Brain pericyte (primary cell): ENCODE data around the gene ATXN7L3B.

Experiments used
- DNase-seq: peaks from one replicate; pipeline ENCODE4 v3.0.0-alpha.2; 2012; ENCODE audit warnings: low read depth, low spot score

Gene ATXN7L3B

DNA sequence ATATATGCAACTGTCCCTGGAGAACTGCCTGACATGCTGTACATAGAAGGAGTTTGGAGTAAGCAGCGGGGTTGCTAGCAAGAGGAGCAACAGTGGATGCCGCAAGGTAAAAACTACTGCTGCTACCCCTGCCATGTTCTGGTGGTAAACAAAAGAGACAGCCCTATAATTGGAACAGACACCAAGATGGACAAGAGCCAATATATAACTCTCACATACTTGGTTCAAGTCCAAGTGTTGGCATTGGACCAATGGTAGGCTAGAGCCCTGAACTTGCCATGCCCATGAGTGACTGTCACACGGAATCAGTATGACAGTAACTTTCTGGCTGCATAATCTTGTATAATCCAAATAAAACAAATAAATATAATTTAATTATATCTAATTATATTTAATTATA is 13.7 kb downstream of the ATXN7L3B start:
- no peak for DNase-seq

DNA sequence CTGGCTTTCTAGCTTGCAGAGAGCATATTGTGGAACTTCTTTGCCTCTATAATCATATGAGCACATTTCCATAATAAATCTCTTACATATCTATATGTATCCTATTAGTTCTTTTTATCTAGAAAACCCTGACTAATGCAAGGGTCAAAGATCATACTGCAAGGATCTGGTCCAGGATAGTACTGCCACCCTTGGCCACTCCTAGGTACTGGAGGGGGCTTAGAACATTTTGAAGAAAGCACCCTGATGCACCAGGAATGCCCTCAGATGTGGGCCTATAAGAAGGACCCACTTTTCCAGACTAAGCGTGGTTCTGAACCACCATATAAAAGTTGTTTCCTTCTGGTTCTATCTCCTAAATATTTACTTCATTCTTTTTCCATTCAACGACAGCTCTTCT is 14.6 kb downstream of the ATXN7L3B start:
- DNase-seq: no peak

DNA sequence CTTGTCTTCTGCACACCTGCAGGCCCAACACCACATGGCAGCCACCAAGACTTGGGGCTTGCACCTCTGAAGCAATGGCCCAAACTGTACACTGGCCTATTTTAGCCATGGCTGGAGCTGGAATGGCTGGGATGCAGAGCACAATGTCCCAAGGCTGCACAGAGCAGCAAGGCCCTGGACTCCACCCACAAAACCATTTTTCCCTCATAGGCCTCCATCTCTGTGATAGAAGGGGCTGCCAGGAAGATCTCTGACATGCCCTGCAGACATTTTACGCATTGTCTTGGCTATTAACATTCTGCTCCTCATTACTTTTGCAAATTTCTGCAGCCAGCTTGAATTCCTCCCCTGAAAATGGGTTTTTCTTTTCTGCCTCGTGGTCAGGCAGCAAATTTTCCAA is 22.1 kb downstream of the ATXN7L3B start:
- DNase-seq: no peak

DNA sequence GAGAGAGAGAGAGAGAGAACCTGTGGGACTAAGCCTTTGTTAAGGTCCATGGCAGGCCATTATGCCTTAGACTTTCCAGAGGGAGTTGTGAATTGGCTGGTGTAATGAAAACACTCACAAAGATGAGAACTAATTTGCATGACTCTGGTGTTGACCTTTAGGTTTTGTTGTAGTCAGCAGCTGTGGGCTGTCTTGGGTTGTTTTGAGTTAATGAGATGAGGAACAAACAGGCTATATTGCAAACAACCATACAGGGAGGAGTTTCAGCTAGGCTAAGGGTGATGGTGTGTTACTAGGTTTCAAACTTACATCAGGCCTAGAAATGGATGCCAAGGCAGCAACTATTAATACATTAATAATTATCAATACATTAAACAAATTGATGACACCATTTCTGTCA is 26.3 kb downstream of the ATXN7L3B start:
- no peak for DNase-seq

DNA sequence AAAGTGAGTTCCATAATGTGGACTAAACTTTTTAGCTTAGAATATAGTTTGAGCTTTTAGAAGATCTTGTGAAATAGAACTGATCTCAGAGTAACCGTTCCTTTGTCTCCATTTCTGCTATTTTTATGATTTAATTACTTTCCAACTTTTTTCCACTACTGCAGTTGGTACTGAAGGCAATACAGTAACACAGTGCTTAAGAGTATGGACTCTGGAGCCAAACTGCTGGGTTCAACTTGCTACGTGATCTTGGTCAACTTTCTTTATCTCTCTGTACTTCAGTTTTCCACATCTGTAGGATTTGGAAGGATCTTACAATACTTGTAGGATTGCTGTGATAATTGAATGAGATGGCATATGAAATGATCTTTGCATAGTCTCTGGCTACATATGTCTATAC is 40.9 kb downstream of the ATXN7L3B start:
- no peak for DNase-seq

DNA sequence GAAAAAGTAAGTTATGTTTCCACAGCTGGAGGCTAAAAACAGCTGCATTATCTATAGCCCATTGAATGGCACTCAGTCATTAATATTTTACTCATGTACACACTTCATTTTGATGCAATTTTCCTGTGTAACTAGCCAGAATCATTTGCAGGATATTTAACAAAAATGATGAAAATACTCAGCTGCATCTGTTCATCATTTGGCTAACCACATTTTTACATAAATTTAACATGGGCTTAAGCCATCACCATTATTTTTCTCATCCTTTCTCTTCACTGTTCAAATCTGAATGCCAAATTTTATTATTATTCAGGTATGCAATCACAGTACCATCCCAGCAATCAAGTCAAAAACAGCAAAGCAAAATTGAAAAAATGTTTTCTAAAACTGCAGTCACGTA is 41.8 kb downstream of the ATXN7L3B start:
- no peak for DNase-seq

DNA sequence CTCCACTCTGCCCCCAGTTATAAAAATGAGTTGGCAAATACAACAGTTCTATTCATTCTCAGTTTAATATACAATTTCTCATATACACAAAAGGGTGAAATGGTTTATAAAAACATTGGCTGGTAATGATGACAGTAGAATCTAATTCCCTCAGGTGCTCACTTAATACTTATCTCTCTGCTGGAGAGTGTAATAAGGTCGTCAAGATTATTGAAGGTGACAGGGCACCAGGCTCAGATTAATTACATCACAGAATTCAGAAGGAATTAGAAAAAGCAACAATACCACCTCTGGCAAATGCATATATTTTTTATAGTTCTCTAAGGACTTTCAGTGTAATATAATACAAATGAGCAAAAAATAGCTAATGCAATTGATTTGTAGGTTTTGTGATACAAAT is 42.3 kb downstream of the ATXN7L3B start:
- no peak for DNase-seq

DNA sequence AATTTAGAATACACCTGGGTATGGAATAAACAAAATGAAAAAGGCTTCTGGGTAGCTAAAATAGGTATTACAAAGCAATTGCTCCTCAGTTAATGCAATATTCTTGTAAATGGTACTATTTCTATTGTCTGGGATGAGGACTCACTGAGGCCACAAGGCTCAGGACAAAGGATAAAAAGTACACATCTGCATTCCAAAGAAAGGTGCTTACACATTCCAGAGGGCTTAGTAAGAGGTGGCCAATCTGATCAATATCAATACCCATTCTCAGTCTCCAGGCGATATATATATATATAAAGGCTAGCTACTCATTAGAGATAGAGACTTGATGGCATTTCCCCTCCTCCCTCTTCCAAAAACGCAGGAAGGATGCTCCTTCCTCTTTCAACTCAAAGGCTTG is 43.8 kb downstream of the ATXN7L3B start:
- no peak for DNase-seq

DNA sequence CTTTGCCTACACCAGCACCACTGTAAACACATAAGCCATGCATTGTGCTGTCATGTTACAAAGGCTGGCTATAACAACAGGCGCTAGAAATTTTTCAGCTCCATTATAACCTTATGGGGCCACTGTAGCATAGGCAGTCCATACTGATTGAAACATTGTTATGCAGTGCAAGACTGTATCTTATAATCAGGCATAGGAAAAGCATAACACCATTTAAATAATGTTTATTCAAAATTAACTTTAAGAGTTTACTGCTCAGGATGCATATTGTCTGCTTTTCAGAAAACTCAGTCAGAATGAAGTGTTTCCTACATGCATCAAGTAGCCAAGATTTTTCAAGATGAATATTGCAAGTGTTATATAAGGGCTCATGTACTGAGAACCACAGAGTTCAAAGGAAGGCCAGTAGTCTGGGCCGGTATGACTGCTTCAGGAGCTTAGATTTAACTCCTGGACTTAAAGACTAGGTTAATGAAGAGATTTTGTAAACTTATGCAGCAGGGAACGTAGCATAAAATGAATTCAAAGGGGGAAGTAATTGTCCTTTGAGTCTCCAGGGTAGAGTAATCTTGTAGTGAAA is 46.9 kb downstream of the ATXN7L3B start:
- DNase-seq: no peak

DNA sequence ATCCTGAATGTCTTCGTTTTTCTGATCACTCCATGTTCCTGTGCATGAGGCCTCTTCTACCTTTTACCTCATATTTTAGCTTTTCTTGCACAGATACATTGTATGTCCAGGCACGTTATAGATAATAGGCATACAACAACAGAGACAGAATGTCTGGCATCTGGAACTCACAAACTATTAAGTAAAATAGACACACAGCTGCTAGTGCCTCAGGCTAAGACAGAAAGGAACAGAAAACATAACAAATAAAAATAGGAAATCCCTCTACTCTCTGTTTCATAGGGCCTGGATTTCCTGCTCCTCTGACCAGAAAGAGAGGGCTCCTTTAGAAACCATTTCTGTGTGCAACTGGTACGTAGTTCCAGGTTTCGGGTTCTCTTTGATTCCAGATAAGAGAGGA is 48.6 kb downstream of the ATXN7L3B start:
- no peak for DNase-seq
